Common myeloid progenitor, CD34-positive (primary cell): Measurements from ENCODE around the gene TMBIM6.
"Not testable (repeated sequence)": the region's sequence is repeated elsewhere in the genome, so short reads cannot be mapped to it uniquely, and the experiment has no call there.

ENCODE experiments used
- CTCF ChIA-PET: fragments of 350-600 bp; sonication (Branson Sonifier 250); formaldehyde crosslinking; loops from one replicate; lab custom pipeline; 2021; ENCODE audit warnings: antibody characterized with exemption; lab: Charles Lee
- POLR2A ChIA-PET: fragments of 350-600 bp; sonication (Branson Sonifier 250); formaldehyde crosslinking; loops from one replicate; lab custom pipeline; 2021; ENCODE audit warnings: antibody characterized with exemption; lab: Charles Lee
- DNase-seq, 3 donors: peaks; one replicate each; pipeline versions ENCODE4 v3.0.0 to v3.0.0-alpha.2; 2013
- H3K27ac ChIP-seq, 2 experiments: 1 replicate in 1 of 2; 2 replicates in 1 of 2; pipeline ENCODE4 v1.7.0; 2013; ENCODE audit warnings: inconsistent platforms in 2 of 2, low read length in 2 of 2, mild to moderate bottlenecking in 2 of 2, low read depth in 1 of 2, moderate library complexity in 1 of 2; ENCODE audit not compliant: severe bottlenecking in 2 of 2, insufficient read depth in 1 of 2, poor library complexity in 1 of 2
- H3K27me3 ChIP-seq, 5 experiments: replicated peaks in 2 of 5; 1 replicate in 3 of 5; 2 replicates in 2 of 5; pipeline versions ENCODE4 v1.6.1 to v1.7.0; 2013; ENCODE audit warnings: low read length in 4 of 5, mild to moderate bottlenecking in 2 of 5, moderate library complexity in 2 of 5, inconsistent platforms in 1 of 5; ENCODE audit not compliant: insufficient read depth in 5 of 5, control insufficient read depth in 4 of 5
- H3K36me3 ChIP-seq, 4 experiments: 1 replicate in 2 of 4; 2 replicates in 2 of 4; pipeline versions ENCODE4 v1.6.1 to v1.7.0; 2013; ENCODE audit warnings: low read length in 3 of 4, control low read depth in 1 of 4, mild to moderate bottlenecking in 1 of 4; ENCODE audit not compliant: control insufficient read depth in 4 of 4, insufficient read depth in 4 of 4
- H3K4me1 ChIP-seq, 4 experiments: 1 replicate in 3 of 4; 2 replicates in 1 of 4; pipeline versions ENCODE4 v1.6.1 to v1.7.1; 2013; ENCODE audit warnings: low read length in 3 of 4, mild to moderate bottlenecking in 3 of 4, control low read depth in 1 of 4, inconsistent platforms in 1 of 4, moderate library complexity in 1 of 4; ENCODE audit not compliant: control insufficient read depth in 4 of 4, insufficient read depth in 4 of 4; ENCODE audit errors: control extremely low read depth in 1 of 4
- H3K4me3 ChIP-seq, 7 experiments: 1 replicate in 4 of 7; 2 replicates in 3 of 7; pipeline versions ENCODE4 v1.5.1 to v1.7.0; 2013; ENCODE audit warnings: mild to moderate bottlenecking in 7 of 7, low read length in 6 of 7, moderate library complexity in 6 of 7, inconsistent platforms in 2 of 7, low read depth in 2 of 7, control low read depth in 1 of 7; ENCODE audit not compliant: insufficient read depth in 4 of 7, control insufficient read depth in 1 of 7; ENCODE audit errors: extremely low read depth in 1 of 7
- H3K9me3 ChIP-seq, 5 experiments: 1 replicate in 4 of 5; 2 replicates in 1 of 5; pipeline versions ENCODE4 v1.6.1 to v1.7.1; 2013; ENCODE audit warnings: low read length in 4 of 5, mild to moderate bottlenecking in 2 of 5, inconsistent platforms in 1 of 5, low read depth in 1 of 5, moderate library complexity in 1 of 5; ENCODE audit not compliant: control insufficient read depth in 4 of 5, insufficient read depth in 2 of 5; ENCODE audit errors: control extremely low read depth in 1 of 5
- WGBS: methylation state at CpG from one replicate; pipeline ENCODE4 v1.1.5; 2013; ENCODE audit not compliant: insufficient coverage; 5-methylcytosine and 5-hydroxymethylcytosine counted together

TMBIM6 gene

DNA sequence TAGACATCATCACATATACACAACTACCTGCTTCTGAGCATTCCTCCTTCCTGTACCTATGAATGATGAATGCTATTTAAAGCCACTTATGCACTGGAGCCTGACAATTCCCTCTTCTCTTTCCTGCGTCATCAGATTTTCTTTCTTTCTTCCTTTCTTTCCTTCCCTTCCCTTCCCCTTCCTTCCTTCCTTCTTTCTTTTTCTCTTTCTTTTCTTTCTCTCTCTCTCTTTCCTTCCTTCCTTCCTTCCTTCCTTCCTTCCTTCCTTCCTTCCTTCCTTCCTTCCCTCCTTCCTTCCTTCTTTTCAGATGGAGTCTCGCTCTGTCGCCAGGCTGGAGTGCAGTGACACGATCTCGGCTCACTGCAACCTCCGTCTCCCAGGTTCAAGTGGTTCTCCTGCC is 39.6 kb downstream of the TMBIM6 start:
- ChIA-PET POLR2A (interaction anchor here (1.1 kb wide), 1 partner anchor 40 kb away, joined by 3 read pairs; the partner anchor contains the start of gene TMBIM6), CTCF (interaction anchor here (0.8 to 4.6 kb wide), 12 partner anchors 15 to 144 kb away, joined by 3 to 18 read pairs (median 4); partner anchors contain the start of genes NCKAP5L and TMBIM6)
- DNase-seq, H3K4me3 ChIP-seq, H3K36me3 ChIP-seq, H3K4me1 ChIP-seq, H3K9me3 ChIP-seq, H3K27ac ChIP-seq, H3K27me3 ChIP-seq: not testable (repeated sequence)
- 92% methylated on average over 1 of the region's 6 CpGs for WGBS

DNA sequence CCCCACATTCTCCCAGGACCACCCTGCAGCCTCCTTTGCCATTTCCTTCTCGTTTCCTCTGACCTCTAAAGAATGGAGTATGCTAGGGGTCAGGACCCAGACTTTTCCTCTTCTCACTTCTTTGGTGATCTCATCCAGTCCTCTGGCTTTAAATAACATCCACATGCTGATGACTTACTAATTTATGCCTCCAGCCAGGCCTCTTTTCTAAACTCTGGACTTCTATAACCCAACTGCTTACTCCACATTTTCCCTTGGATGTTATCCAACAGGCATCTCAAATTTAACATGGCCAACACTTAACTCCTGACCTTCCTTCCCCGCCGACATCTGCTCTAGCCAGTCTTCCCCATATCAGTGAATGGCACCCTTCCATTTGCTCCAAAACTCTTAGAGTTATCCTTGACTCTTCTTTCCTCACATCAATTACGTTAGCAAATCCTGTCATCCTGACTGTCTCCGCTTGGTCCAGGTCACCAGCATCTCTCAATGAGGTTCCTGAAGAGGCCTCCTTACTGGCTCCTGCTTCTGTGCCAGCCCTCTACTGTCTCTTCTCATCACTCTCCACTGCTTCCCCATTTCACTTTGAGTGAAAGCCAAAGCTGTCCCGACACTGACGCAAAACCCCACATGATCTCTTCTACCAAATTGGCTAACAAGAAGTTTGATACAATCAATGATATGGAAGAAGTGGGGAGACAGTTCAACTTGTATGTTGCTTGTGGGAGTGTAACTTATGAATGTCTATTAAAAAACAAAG is 42.7 kb downstream of the TMBIM6 start:
- Histone ChIP-seq H3K4me3 (no peak overlapping the region), H3K4me1 (peaks cover 0 to 6% (median 2%) of the 10 kb centered on the region in 4 experiments), H3K9me3 (peaks cover 0 to 4% (median 0%) of the 10 kb centered on the region in 5 experiments), H3K27ac (no peak overlapping the region), H3K36me3 (peaks cover 0 to 2% (median 0%) of the 10 kb centered on the region in 4 experiments), H3K27me3 (no peaks in the 10 kb centered on the region)
- DNase-seq = peak in 2 of 3 donors; percentile 55 to 63
- CTCF ChIA-PET = interaction anchor here (0.8 to 2.9 kb wide), 5 partner anchors 7 to 54 kb away, joined by 3 to 14 read pairs (median 3); no protein-coding TSS in a partner anchor
- POLR2A ChIA-PET = interaction anchor here (0.7 to 0.9 kb wide), 3 partner anchors 39 to 55 kb away, joined by 3 read pairs; partner anchors contain the start of gene TMBIM6
- WGBS = 96% methylated on average over 4 of the region's 7 CpGs

DNA sequence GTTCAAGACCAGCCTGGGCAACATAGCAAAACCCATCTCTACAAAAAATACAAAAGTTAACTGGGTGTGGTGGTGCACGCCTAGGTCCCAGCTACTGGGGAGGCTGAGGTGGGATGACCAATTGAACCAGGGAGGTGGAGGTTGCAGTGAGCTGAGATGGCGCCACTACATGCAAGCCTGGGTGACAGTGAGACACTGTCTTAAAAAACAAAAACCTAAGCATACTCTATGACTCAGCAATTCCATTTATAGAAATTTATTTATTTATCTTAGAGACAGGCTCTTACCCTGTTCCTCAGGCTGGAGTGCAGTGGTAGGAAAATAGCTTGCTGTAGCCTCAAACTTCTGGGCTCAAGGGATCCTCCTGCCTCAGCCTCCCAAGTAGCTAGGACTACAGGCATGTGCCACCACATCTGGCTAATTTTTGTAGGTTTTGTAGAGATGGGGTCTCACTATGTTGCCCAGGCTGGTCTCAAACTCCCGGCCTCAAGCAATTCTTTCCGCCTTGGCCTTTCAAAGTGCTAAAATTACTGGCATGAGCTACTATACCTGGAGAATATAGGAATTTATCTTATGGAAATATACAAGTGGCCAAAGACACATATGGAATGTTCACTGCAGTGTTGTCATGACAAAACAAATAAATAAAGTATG is 43.5 kb downstream of the TMBIM6 start:
- no peak overlapping the region for H3K27ac ChIP-seq
- POLR2A ChIA-PET = interaction anchor here (0.9 kb wide), 1 partner anchor 43 kb away, joined by 3 read pairs; the partner anchor contains the start of gene TMBIM6
- CTCF ChIA-PET = interaction anchor here (0.8 to 2.9 kb wide), 5 partner anchors 8 to 54 kb away, joined by 3 to 14 read pairs (median 3); no protein-coding TSS in a partner anchor
- no CpG with 5 or more reads among the region's 4 CpGs for WGBS
- no peak overlapping the region for H3K4me3 ChIP-seq
- H3K9me3 ChIP-seq = peaks cover 0 to 4% (median 0%) of the 10 kb centered on the region in 5 experiments
- peaks cover 0 to 6% (median 2%) of the 10 kb centered on the region in 4 experiments for H3K4me1 ChIP-seq
- no peaks in the 10 kb centered on the region for H3K27me3 ChIP-seq
- peak in 1 of 3 donors; percentile 26 for DNase-seq
- peaks cover 0 to 3% (median under 1%) of the 10 kb centered on the region in 4 experiments for H3K36me3 ChIP-seq

DNA sequence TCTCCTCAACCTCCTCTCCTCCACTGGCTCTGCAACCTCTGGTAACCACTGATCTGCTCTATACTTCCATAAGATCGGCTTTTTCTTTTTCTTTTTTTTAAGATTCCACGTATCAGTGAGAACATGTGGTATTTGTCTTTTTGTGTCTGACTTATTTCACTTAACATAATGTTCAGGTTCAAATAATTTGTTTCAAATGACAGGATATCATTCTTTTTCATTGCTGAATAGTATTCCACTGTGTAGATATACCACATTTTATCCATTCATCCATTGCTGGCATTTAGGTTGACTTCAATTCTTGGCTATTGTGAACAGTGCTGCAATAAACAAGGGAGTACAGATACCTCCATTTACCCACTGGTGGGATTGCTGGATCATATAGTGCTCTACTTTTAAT is 46.3 kb downstream of the TMBIM6 start:
- Histone ChIP-seq H3K4me3 (no peak overlapping the region), H3K27ac (no peak overlapping the region), H3K4me1 (peaks cover 0 to 18% (median 8%) of the 10 kb centered on the region in 4 experiments), H3K36me3 (peaks cover 2 to 12% (median 5%) of the 10 kb centered on the region in 4 experiments), H3K27me3 (no peaks in the 10 kb centered on the region), H3K9me3 (peaks cover 0 to 4% (median 0%) of the 10 kb centered on the region in 5 experiments)
- no CpG with 5 or more reads among the region's 2 CpGs for WGBS
- no peak for DNase-seq
- ChIA-PET CTCF (no interaction called here), POLR2A (interaction anchor here (0.7 kb wide), 1 partner anchor 394 kb away, joined by 4 read pairs; no protein-coding TSS in a partner anchor)

DNA sequence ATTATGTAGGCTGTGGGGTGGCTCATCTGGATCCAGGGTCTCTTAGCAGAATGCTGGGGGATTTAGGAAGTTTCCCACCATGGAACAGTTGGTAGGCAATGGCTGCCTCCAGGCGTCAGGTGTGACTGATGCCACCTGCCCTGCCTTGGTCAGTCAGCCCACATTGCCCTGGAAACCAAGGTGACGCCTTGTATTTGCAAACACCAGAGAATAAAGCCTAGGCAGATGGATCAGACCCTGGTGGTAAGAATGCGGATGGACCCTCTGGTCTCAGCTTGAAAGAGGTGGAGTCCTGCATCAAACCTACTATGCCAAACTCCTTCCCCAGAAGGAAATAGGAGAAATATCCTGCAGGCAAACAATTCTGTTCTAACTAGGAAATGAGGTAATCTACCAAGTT is 48.6 kb downstream of the TMBIM6 start:
- Histone ChIP-seq H3K9me3 (peaks cover 0 to 4% (median 0%) of the 10 kb centered on the region in 5 experiments), H3K27ac (no peak overlapping the region), H3K4me1 (peaks cover 0 to 12% (median 6%) of the 10 kb centered on the region in 4 experiments), H3K36me3 (peaks cover 2 to 17% (median 10%) of the 10 kb centered on the region in 4 experiments), H3K27me3 (no peaks in the 10 kb centered on the region), H3K4me3 (no peak overlapping the region)
- ChIA-PET POLR2A (no interaction called here), CTCF (interaction anchor here (0.8 to 1.5 kb wide), 3 partner anchors 11 to 49 kb away, joined by 3 to 5 read pairs (median 4); no protein-coding TSS in a partner anchor)
- WGBS = 100% methylated on average over 1 of the region's 3 CpGs
- DNase-seq = no peak

DNA sequence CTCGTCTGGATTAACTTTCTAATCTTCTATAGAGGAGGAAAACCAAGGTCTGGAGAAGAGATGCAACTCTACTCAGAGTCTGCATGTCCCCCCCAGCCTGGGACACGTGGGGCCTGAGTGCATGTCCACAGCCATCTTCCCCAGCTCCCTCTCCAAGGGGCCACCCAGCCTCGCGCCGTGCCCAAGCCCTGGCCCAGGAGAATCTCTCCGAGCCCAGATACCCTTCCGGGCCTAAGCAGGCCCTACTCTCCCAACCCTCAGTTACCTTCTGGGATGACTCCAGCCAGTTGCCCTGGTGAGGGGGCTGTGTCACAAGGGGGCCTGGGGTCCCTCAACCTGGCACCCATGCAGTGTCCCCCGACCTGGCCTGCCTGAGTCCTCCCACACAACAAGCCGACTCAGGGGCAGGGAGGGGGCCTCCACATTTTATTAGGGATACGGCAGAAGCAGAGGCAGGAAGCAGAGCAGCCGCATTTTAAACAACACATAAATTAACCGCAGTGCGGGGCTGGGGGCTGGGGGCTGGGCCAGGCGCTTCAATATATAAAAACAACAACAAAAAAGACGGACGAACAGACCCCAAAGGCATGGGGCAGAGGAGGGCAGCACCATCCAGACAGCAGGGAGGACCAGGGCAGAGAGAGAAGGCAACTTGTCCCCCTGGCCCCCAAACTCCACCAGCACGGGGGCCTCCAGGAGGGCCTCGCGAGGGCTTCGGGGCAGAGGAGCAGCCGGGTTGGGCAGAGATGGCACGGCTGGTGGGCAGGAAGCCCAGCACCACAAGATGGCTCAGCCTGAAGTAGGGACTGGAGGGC is 49.6 kb downstream of the TMBIM6 start:
- Histone ChIP-seq H3K4me3 (no peak overlapping the region), H3K27me3 (no peaks in the 10 kb centered on the region), H3K4me1 (peaks cover 0 to 12% (median 6%) of the 10 kb centered on the region in 4 experiments), H3K9me3 (peaks cover 0 to 4% (median 0%) of the 10 kb centered on the region in 5 experiments), H3K36me3 (peaks cover 2 to 17% (median 12%) of the 10 kb centered on the region in 4 experiments), H3K27ac (no peak overlapping the region)
- ChIA-PET CTCF (interaction anchor here (0.5 to 1.5 kb wide), 6 partner anchors 11 to 214 kb away, joined by 3 to 5 read pairs (median 4); no protein-coding TSS in a partner anchor), POLR2A (no interaction called here)
- WGBS = 31% methylated on average over 8 of the region's 22 CpGs
- no peak for DNase-seq
